Measurements from ENCODE around the gene LST1.

Gene LST1

GRCh38 chr6:31574106-31575061 is 11.7 kb upstream of the LST1 start:
- Histone ChIP-seq H3K36me3 (ENCODE audit: control insufficient read depth, insufficient read depth, low read length) (no peaks in the 10 kb centered on the region), H3K9ac (no peak overlapping the region), H3K4me3 (ENCODE audit: low read depth, low read length) (no peak overlapping the region), H3K79me2 (no peaks in the 10 kb centered on the region), H3K27ac (no peak overlapping the region), H2AFZ (no peak overlapping the region), H3K4me2 (ENCODE audit: low read length) (no peak overlapping the region), H3K9me3 (ENCODE audit: control insufficient read depth, low read length) (no peaks in the 10 kb centered on the region), H3K27me3 (ENCODE audit: control insufficient read depth, insufficient read depth, low read length) (no peaks in the 10 kb centered on the region), H3K4me1 (no peaks in the 10 kb centered on the region)
- no peak for TF ChIP-seq CTCF (IDR thresholded peaks at IDR 0.05)

DNA sequence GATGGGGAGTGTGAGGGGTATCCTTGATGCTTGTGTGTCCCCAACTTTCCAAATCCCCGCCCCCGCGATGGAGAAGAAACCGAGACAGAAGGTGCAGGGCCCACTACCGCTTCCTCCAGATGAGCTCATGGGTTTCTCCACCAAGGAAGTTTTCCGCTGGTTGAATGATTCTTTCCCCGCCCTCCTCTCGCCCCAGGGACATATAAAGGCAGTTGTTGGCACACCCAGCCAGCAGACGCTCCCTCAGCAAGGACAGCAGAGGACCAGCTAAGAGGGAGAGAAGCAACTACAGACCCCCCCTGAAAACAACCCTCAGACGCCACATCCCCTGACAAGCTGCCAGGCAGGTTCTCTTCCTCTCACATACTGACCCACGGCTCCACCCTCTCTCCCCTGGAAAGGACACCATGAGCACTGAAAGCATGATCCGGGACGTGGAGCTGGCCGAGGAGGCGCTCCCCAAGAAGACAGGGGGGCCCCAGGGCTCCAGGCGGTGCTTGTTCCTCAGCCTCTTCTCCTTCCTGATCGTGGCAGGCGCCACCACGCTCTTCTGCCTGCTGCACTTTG is 10.7 kb upstream of the LST1 start, which contains the start of gene TNF:
TNF (plus strand) TSS at position 231 of the 567 bp plus-strand sequence; CDS start at position 408, 177 bp downstream.
- H3K36me3 ChIP-seq (ENCODE audit: control insufficient read depth, insufficient read depth, low read length), result no peaks in the 10 kb centered on the region
- H3K27ac ChIP-seq, result no peak within 1 kb of the TSS
- no peak within 1 kb of the TSS for H2AFZ ChIP-seq
- H3K79me2 ChIP-seq, result no peaks in the 10 kb centered on the region
- H3K4me1 ChIP-seq, result no peaks in the 10 kb centered on the region
- TF ChIP-seq CTCF (IDR thresholded peaks at IDR 0.05), result no peak
- H3K9ac ChIP-seq, result no peak within 1 kb of the TSS
- H3K9me3 ChIP-seq (ENCODE audit: control insufficient read depth, low read length), result no peaks in the 10 kb centered on the region
- no peak within 1 kb of the TSS for H3K4me2 ChIP-seq (ENCODE audit: low read length)
- no peaks in the 10 kb centered on the region for H3K27me3 ChIP-seq (ENCODE audit: control insufficient read depth, insufficient read depth, low read length)
- peak within 1 kb of the TSS; percentile 37 for H3K4me3 ChIP-seq (ENCODE audit: low read depth, low read length)

GRCh38 chr6:31575952-31576685 is 10.0 kb upstream of the LST1 start:
- no peak for TF ChIP-seq CTCF (IDR thresholded peaks at IDR 0.05)
- Histone ChIP-seq H3K36me3 (ENCODE audit: control insufficient read depth, insufficient read depth, low read length) (no peaks in the 10 kb centered on the region), H3K4me1 (no peaks in the 10 kb centered on the region), H3K9me3 (ENCODE audit: control insufficient read depth, low read length) (no peaks in the 10 kb centered on the region), H3K27ac (no peak overlapping the region), H3K4me3 (ENCODE audit: low read depth, low read length) (peak overlapping the region; percentile 37), H3K4me2 (ENCODE audit: low read length) (no peak overlapping the region), H2AFZ (no peak overlapping the region), H3K79me2 (no peaks in the 10 kb centered on the region), H3K27me3 (ENCODE audit: control insufficient read depth, insufficient read depth, low read length) (no peaks in the 10 kb centered on the region), H3K9ac (no peak overlapping the region)

DNA sequence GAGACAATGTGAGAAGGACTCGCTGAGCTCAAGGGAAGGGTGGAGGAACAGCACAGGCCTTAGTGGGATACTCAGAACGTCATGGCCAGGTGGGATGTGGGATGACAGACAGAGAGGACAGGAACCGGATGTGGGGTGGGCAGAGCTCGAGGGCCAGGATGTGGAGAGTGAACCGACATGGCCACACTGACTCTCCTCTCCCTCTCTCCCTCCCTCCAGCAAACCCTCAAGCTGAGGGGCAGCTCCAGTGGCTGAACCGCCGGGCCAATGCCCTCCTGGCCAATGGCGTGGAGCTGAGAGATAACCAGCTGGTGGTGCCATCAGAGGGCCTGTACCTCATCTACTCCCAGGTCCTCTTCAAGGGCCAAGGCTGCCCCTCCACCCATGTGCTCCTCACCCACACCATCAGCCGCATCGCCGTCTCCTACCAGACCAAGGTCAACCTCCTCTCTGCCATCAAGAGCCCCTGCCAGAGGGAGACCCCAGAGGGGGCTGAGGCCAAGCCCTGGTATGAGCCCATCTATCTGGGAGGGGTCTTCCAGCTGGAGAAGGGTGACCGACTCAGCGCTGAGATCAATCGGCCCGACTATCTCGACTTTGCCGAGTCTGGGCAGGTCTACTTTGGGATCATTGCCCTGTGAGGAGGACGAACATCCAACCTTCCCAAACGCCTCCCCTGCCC is 9.0 kb upstream of the LST1 start:
- Histone ChIP-seq H3K4me1 (no peaks in the 10 kb centered on the region), H3K36me3 (ENCODE audit: control insufficient read depth, insufficient read depth, low read length) (no peaks in the 10 kb centered on the region), H3K79me2 (no peaks in the 10 kb centered on the region), H3K27ac (no peak overlapping the region), H3K4me3 (ENCODE audit: low read depth, low read length) (no peak overlapping the region), H3K27me3 (ENCODE audit: control insufficient read depth, insufficient read depth, low read length) (no peaks in the 10 kb centered on the region), H3K9ac (no peak overlapping the region), H2AFZ (no peak overlapping the region), H3K4me2 (ENCODE audit: low read length) (no peak overlapping the region), H3K9me3 (ENCODE audit: control insufficient read depth, low read length) (no peaks in the 10 kb centered on the region)
- no peak for TF ChIP-seq CTCF (IDR thresholded peaks at IDR 0.05)
